HCT116 (cell line): ENCODE measurements around the gene DIP2B. TPM values are rescaled to one million over a fixed set of nuclear protein-coding genes. Genes with fewer than 3 reads are reported as not detected.

Source experiments
- ATAC-seq: fragments of 200-7000 bp; cut with Tn5 transposase; 2 replicates; pipeline ENCODE4 v1.9.1; 2020; ENCODE audit warnings: mild to moderate bottlenecking, moderate library complexity
- BruUV-seq: library from RNA; stranded (reverse); fragments of 400-500 nt; replicated peaks from 2 replicates; lab custom pipeline; 2021; lab: Mats Ljungman, UMichigan
- CTCF ChIA-PET: fragments of 300-600 bp; sonication (Branson Sonifier 250); formaldehyde crosslinking; loops from one replicate; lab custom pipeline; 2021; ENCODE audit warnings: antibody characterized with exemption; lab: Charles Lee
- POLR2A ChIA-PET: fragments of 300-600, 350-600 bp; sonication (Branson Sonifier 250); formaldehyde crosslinking; loops from one replicate; lab custom pipeline; 2021; ENCODE audit warnings: antibody characterized with exemption; lab: Charles Lee
- RAD21 ChIA-PET, 2 experiments: fragments of 300-600 bp; sonication (Branson Sonifier 250); formaldehyde crosslinking; loops; one replicate each; lab custom pipeline; 2023; ENCODE audit warnings: low total read pairs in 2 of 2; ENCODE audit not compliant: uncharacterized antibody in 2 of 2, unreplicated experiment in 2 of 2, low non-redundant PET in 1 of 2; lab: Charles Lee
- DNase-seq: peaks from one replicate; pipeline ENCODE4 v3.0.0-alpha.2; 2010; ENCODE audit warnings: low read depth, low spot score
- H2AFZ ChIP-seq: fragments of 200-600 bp; shearing (Covaris generic), sonication (generic); 2 replicates; pipeline ENCODE4 v1.6.1; 2017; ENCODE audit warnings: low read depth, mixed run types, mixed read lengths, antibody characterized with exemption, low read length; ENCODE audit not compliant: poor library complexity, severe bottlenecking
- H3K27ac ChIP-seq: 2 replicates; pipeline ENCODE4 v1.5.1; 2012; ENCODE audit warnings: low read depth, low read length
- H3K27me3 ChIP-seq: fragments of 200-600 bp; sonication (generic); 2 replicates; pipeline ENCODE4 v1.6.1; 2016; ENCODE audit warnings: mixed run types, low read length, mixed read lengths; ENCODE audit not compliant: insufficient read depth
- H3K36me3 ChIP-seq, 2 experiments: fragments of 200-500 bp in 1 of 2; fragments of 200-600 bp in 1 of 2; sonication (Bioruptor generic) in 1 of 2; sonication (generic) in 1 of 2; 2 replicates each; pipeline versions ENCODE4 v1.5.1 to v1.6.1; 2014 to 2016; ENCODE audit warnings: low read length in 2 of 2, inconsistent platforms in 1 of 2, mixed read lengths in 1 of 2, mixed run types in 1 of 2; ENCODE audit not compliant: insufficient read depth in 2 of 2, control insufficient read depth in 1 of 2
- H3K4me1 ChIP-seq, 2 experiments: fragments of 200-600 bp in 1 of 2; sonication (generic) in 1 of 2; 2 replicates each; pipeline versions ENCODE4 v1.5.1 to v1.6.1; 2012 to 2017; ENCODE audit warnings: low read length in 2 of 2, inconsistent platforms in 1 of 2, mild to moderate bottlenecking in 1 of 2, mixed read lengths in 1 of 2, mixed run types in 1 of 2, moderate library complexity in 1 of 2; ENCODE audit not compliant: insufficient read depth in 2 of 2, control insufficient read depth in 1 of 2
- H3K4me2 ChIP-seq: fragments of 200-600 bp; sonication (generic); 2 replicates; pipeline ENCODE4 v1.6.1; 2017; ENCODE audit warnings: mixed run types, low read length, mixed read lengths
- H3K4me3 ChIP-seq, 2 experiments: fragments of 200-600 bp in 1 of 2; sonication (generic) in 1 of 2; replicated peaks in 1 of 2; 2 replicates each; pipeline ENCODE4 v1.5.1; 2011 to 2016; ENCODE audit warnings: low read length in 2 of 2, control low read depth in 1 of 2, low read depth in 1 of 2, mild to moderate bottlenecking in 1 of 2, mixed read lengths in 1 of 2, mixed run types in 1 of 2
- H3K79me2 ChIP-seq: fragments of 200-600 bp; sonication (generic); 2 replicates; pipeline ENCODE4 v1.6.1; 2017; ENCODE audit warnings: mild to moderate bottlenecking, mixed run types, low read length, moderate library complexity, mixed read lengths; ENCODE audit not compliant: insufficient read depth
- H3K9ac ChIP-seq: fragments of 200-600 bp; sonication (generic); 2 replicates; pipeline ENCODE4 v1.6.1; 2016; ENCODE audit warnings: low read length, mixed read lengths
- H3K9me2 ChIP-seq: fragments of 200-600 bp; sonication (generic), shearing (Covaris generic); 2 replicates; pipeline ENCODE4 v1.6.1; 2017; ENCODE audit warnings: mixed run types, mild to moderate bottlenecking, moderate library complexity; ENCODE audit not compliant: insufficient read depth
- H3K9me3 ChIP-seq, 2 experiments: fragments of 200-500 bp in 1 of 2; fragments of 200-600 bp in 1 of 2; sonication (Bioruptor generic) in 1 of 2; sonication (generic) in 1 of 2; 2 replicates each; pipeline ENCODE4 v1.6.1; 2014 to 2017; ENCODE audit warnings: low read length in 2 of 2, mixed read lengths in 2 of 2, inconsistent platforms in 1 of 2, low read depth in 1 of 2, mild to moderate bottlenecking in 1 of 2, mixed run types in 1 of 2, moderate library complexity in 1 of 2; ENCODE audit not compliant: control insufficient read depth in 1 of 2, insufficient read depth in 1 of 2
- H4K20me1 ChIP-seq: fragments of 200-600 bp; sonication (generic), shearing (Covaris generic); 2 replicates; pipeline ENCODE4 v1.6.1; 2017; ENCODE audit warnings: mixed run types, mild to moderate bottlenecking, moderate library complexity; ENCODE audit not compliant: insufficient read depth
- CBX3 ChIP-seq: IDR thresholded peaks from 2 replicates; pipeline ENCODE4 v1.6.1; 2012; ENCODE audit warnings: low read depth
- CEBPB ChIP-seq: IDR thresholded peaks from 2 replicates; pipeline ENCODE4 v1.6.1; 2012; ENCODE audit warnings: low read depth
- EGR1 ChIP-seq: IDR thresholded peaks from 2 replicates; pipeline ENCODE4 v1.6.1; 2012; ENCODE audit warnings: low read depth
- ELF1 ChIP-seq: IDR thresholded peaks from 2 replicates; pipeline ENCODE4 v1.6.1; 2012; ENCODE audit warnings: low read depth, borderline replicate concordance
- EZH2phosphoT487 ChIP-seq: fragments of 200-600 bp; IDR thresholded peaks from 2 replicates; pipeline ENCODE4 v1.6.1; 2018; ENCODE audit warnings: antibody characterized with exemption, borderline replicate concordance
- MAX ChIP-seq: IDR thresholded peaks from 2 replicates; pipeline ENCODE4 v1.6.1; 2012
- POLR2A ChIP-seq: IDR thresholded peaks from 2 replicates; pipeline ENCODE4 v1.7.0; 2011; ENCODE audit warnings: borderline replicate concordance; ENCODE audit not compliant: insufficient read depth, insufficient read length; ENCODE audit errors: extremely low read depth
- POLR2AphosphoS5 ChIP-seq: IDR thresholded peaks from 2 replicates; pipeline ENCODE4 v1.6.1; 2011; ENCODE audit warnings: mild to moderate bottlenecking, low read depth, low read length, moderate library complexity
- RAD21 ChIP-seq: IDR thresholded peaks from 2 replicates; pipeline ENCODE4 v1.6.1; 2012; ENCODE audit warnings: low read depth, mild to moderate bottlenecking
- SP1 ChIP-seq: IDR thresholded peaks from 2 replicates; pipeline ENCODE4 v1.6.1; 2012; ENCODE audit warnings: low read depth
- TCF7L2 ChIP-seq: IDR thresholded peaks from 2 replicates; pipeline ENCODE4 v1.7.0; 2011; ENCODE audit warnings: borderline replicate concordance, inconsistent platforms; ENCODE audit not compliant: insufficient read depth, insufficient read length; ENCODE audit errors: extremely low read depth
- ZFX ChIP-seq: fragments of 450-650 bp; IDR thresholded peaks from 2 replicates; pipeline ENCODE4 v1.6.1; 2017
- ZNF274 ChIP-seq: fragments of 200-500 bp; sonication (Bioruptor generic); IDR thresholded peaks from 2 replicates; pipeline ENCODE4 v1.6.1; 2014; ENCODE audit warnings: mild to moderate bottlenecking, low read depth, low read length, inconsistent platforms
- intact Hi-C: fragments of 100-400 bp; cut with micrococcal nuclease; formaldehyde crosslinking; loops from 2 replicates; pipeline ENCODE4 v1.10.0; 2022
- total RNA-seq: library from RNA; stranded (reverse); gene quantifications from one replicate; pipeline ENCODE4 v1.2.1, GENCODE V29; 2021; ENCODE audit not compliant: unreplicated experiment
- TF ChIP-seq, protein P1 (sequence below): IDR thresholded peaks from 2 replicates; pipeline ENCODE4 v1.6.1; 2012

DIP2B gene
- total RNA-seq, 1 experiment from 2014 or later: 32.3 TPM

GRCh38 chr12:50784501-50784900 is 279.7 kb downstream of the DIP2B start:
- ATAC-seq: no peak
- H3K4me3 ChIP-seq: no peak overlapping the region
- POLR2A ChIA-PET: no interaction called here
- RAD21 ChIA-PET: no interaction called here
- no TSS peak for BruUV-seq
- no peak for TF ChIP-seq RAD21
- TF ChIP-seq ELF1: no peak
- TF ChIP-seq ZNF274: no peak
- no peak for TF ChIP-seq EZH2phosphoT487
- TF ChIP-seq, all 23 proteins: peak for 0
- Histone ChIP-seq H3K27me3 (no peaks in the 10 kb centered on the region), H3K9ac (no peak overlapping the region), H4K20me1 (no peaks in the 10 kb centered on the region), H3K4me2 (no peak overlapping the region; the same call in 1 of the 2 replicates), H3K27ac (no peak overlapping the region), H3K36me3 (no peaks in the 10 kb centered on the region), H3K9me3 (no peaks in the 10 kb centered on the region), H3K79me2 (peaks cover 45% of the 10 kb centered on the region), H3K9me2 (no peaks in the 10 kb centered on the region), H2AFZ (no peak overlapping the region), H3K4me1 (peaks cover 47 to 53% of the 10 kb centered on the region in 2 experiments)
- intact Hi-C loops: no loop called here
- CTCF ChIA-PET: interaction anchor here (1.3 kb wide), 1 partner anchor 20 kb away, joined by 5 read pairs; no protein-coding TSS in a partner anchor
- no peak for DNase-seq

DNA sequence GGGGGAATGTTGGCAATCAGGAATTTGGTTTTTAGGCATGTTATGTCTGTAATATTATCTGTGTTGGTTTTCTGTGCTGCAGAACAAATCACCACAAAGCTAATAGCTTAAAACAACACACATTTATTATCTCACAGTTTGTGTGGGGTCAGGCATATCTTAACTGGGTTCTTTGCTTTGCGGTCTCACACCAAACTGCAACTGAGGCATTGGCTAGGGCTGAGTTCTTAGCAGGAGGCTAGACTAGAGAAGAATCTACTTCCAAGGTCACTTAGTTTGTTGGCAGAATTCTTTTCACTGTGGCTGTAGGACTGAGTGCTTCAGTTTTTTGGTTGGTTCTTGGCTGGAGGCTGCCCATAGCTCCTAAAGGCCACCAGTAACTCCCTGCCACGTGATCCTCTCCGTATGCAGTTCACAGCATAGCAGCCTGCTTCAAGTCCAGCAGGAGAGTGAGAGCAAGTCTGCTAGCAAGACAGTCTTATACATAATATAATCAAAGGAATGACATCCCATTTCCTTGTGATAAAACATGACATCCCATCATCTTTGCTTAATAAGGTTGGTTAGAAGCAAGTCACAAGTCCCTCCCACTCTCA is 280.7 kb downstream of the DIP2B start:
- ChIA-PET POLR2A (interaction anchor here (1.8 kb wide), 1 partner anchor 12 kb away, joined by 13 read pairs; no protein-coding TSS in a partner anchor), RAD21 (no interaction called here), CTCF (interaction anchor here (1.3 kb wide), 1 partner anchor 21 kb away, joined by 5 read pairs; no protein-coding TSS in a partner anchor)
- peaks cover 49 to 62% of the 10 kb centered on the region in 2 experiments for H3K4me1 ChIP-seq
- H3K4me2 ChIP-seq: peak overlapping the region; percentile 93
- BruUV-seq: TSS peak; percentile 21
- H2AFZ ChIP-seq: no peak overlapping the region
- DNase-seq (no peak), ATAC-seq (no peak)
- no peaks in the 10 kb centered on the region for H3K9me3 ChIP-seq
- H3K79me2 ChIP-seq: peaks cover 39% of the 10 kb centered on the region
- peak overlapping the region; percentile 79 for H3K9ac ChIP-seq
- no peaks in the 10 kb centered on the region for H3K9me2 ChIP-seq
- no peaks in the 10 kb centered on the region for H3K27me3 ChIP-seq
- H3K36me3 ChIP-seq: no peaks in the 10 kb centered on the region
- TF ChIP-seq EGR1 (no peak), ZFX (no peak), POLR2AphosphoS5 (no peak), ELF1 (no peak), ZNF274 (no peak), CEBPB (no peak), EZH2phosphoT487 (no peak), SP1 (no peak), TCF7L2 (no peak), MAX (no peak), CBX3 (no peak), POLR2A (no peak), RAD21 (no peak)
- TF ChIP-seq, protein P1, sequence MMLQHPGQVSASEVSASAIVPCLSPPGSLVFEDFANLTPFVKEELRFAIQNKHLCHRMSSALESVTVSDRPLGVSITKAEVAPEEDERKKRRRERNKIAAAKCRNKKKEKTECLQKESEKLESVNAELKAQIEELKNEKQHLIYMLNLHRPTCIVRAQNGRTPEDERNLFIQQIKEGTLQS: no peak
- no peak overlapping the region; a peak in 1 of 4 replicates for H3K4me3 ChIP-seq
- intact Hi-C loops: no loop called here
- H3K27ac ChIP-seq: peak overlapping the region; percentile 87
- no peaks in the 10 kb centered on the region for H4K20me1 ChIP-seq
